ENCODE measurements around the gene ALOX12. TPM values are rescaled to one million over a fixed set of nuclear protein-coding genes. Genes with fewer than 3 reads are reported as not detected.

ALOX12 gene
- total RNA-seq, 2 donors from 2014 or later = not detected

- ATAC-seq (peak; percentile 16 to 57), DNase-seq (ENCODE audit: low spot score in 2 of 2) (peak; percentile 61 to 90)
- H3K36me3 Mint-ChIP-seq = peaks cover 32 to 35% of the 10 kb centered on the region in 2 donors
- no peaks in the 10 kb centered on the region for H3K9me3 Mint-ChIP-seq
- H3K27ac Mint-ChIP-seq = peak overlapping the region; percentile 96 to 97
Observed at GRCh38 chr17:7014995-7015958, 19.4 kb downstream of the ALOX12 start.

DNA sequence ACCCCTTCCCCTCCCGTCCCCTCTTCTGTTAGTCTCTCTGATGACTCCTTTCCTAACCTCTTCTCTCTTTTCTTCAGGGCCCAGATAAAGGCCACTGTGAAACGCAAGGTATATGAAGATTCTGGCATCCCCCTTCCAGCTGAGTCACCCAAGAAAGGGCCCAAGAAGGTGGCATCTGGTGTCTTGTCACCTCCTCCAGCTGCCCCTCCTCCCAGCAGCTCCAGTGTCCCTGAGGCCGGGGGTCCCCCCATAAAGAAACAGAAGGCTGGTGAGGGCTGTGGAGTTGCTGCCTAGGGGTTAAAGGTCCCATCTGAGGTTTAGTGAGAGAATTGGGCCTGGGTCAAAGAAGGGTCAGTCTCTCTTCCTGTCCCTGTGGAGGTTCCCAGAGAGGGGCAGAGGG is 20.6 kb downstream of the ALOX12 start:
- H3K9me3 Mint-ChIP-seq = no peaks in the 10 kb centered on the region
- H3K36me3 Mint-ChIP-seq = peaks cover 32 to 35% of the 10 kb centered on the region in 2 donors
- DNase-seq (ENCODE audit: low spot score in 2 of 2) = no peak
- ATAC-seq = no peak
- peak overlapping the region; percentile 93 to 97 for H3K27ac Mint-ChIP-seq

GRCh38 chr17:7016886-7017826 is 21.3 kb downstream of the ALOX12 start:
- no peaks in the 10 kb centered on the region for H3K9me3 Mint-ChIP-seq
- peaks cover 27 to 28% of the 10 kb centered on the region in 2 donors for H3K36me3 Mint-ChIP-seq
- DNase-seq (ENCODE audit: low spot score in 2 of 2) (no peak), ATAC-seq (no peak)
- H3K27ac Mint-ChIP-seq = peak overlapping the region; percentile 9 to 97

DNA sequence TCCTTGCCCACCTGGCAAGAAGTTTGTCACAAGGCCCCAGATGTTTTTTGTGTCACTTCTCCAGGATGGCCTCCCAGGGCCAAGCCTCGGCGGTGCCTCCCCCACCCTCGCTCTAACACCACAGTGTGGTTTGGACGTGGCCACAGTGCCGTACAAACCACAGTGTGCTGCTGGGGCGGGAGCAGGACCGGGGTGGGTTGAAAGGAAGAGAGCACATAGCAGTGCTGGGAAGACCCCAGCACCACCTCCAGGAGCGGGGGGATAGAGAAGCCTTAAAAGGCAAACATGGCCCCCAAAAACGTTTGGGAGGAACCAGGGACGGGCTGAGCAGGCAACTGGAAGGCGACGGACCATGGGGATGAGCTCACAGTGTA is 22.0 kb downstream of the ALOX12 start:
- H3K9me3 Mint-ChIP-seq = no peaks in the 10 kb centered on the region
- no peak for ATAC-seq
- no peak for DNase-seq (ENCODE audit: low spot score in 2 of 2)
- peaks cover 25% of the 10 kb centered on the region in 2 donors for H3K36me3 Mint-ChIP-seq
- H3K27ac Mint-ChIP-seq = peak overlapping the region; percentile 9 to 49

GRCh38 chr17:7018331-7018964 is 22.6 kb downstream of the ALOX12 start:
- ATAC-seq = no peak
- no peak for DNase-seq (ENCODE audit: low spot score in 2 of 2)
- Mint-ChIP-seq H3K9me3 (no peaks in the 10 kb centered on the region), H3K36me3 (peaks cover 19 to 25% of the 10 kb centered on the region in 2 donors), H3K27ac (no peak overlapping the region)

- Mint-ChIP-seq H3K36me3 (peaks cover 9 to 17% of the 10 kb centered on the region in 2 donors), H3K27ac (peak overlapping the region in 1 of 2 donors; percentile 22), H3K9me3 (no peaks in the 10 kb centered on the region)
- DNase-seq (ENCODE audit: low spot score in 2 of 2) (no peak), ATAC-seq (no peak)
Observed at GRCh38 chr17:7019367-7019766, 23.5 kb downstream of the ALOX12 start.

GRCh38 chr17:7019839-7020519 is 24.1 kb downstream of the ALOX12 start:
- Mint-ChIP-seq H3K36me3 (peaks cover 7 to 15% of the 10 kb centered on the region in 2 donors), H3K27ac (no peak overlapping the region), H3K9me3 (no peaks in the 10 kb centered on the region)
- ATAC-seq = no peak
- no peak for DNase-seq (ENCODE audit: low spot score in 2 of 2)

GRCh38 chr17:7020894-7021664 is 25.2 kb downstream of the ALOX12 start:
- H3K9me3 Mint-ChIP-seq = no peaks in the 10 kb centered on the region
- H3K36me3 Mint-ChIP-seq = peaks cover 7 to 15% of the 10 kb centered on the region in 2 donors
- DNase-seq (ENCODE audit: low spot score in 2 of 2) (no peak), ATAC-seq (no peak)
- H3K27ac Mint-ChIP-seq = peak overlapping the region in 1 of 2 donors; percentile 53

GRCh38 chr17:7021993-7022778 is 26.3 kb downstream of the ALOX12 start:
- H3K27ac Mint-ChIP-seq = peak overlapping the region in 1 of 2 donors; percentile 53
- H3K36me3 Mint-ChIP-seq = peaks cover 7 to 15% of the 10 kb centered on the region in 2 donors
- ATAC-seq (peak; percentile 86), DNase-seq (ENCODE audit: low spot score in 2 of 2) (peak; percentile 85 to 93)
- no peaks in the 10 kb centered on the region for H3K9me3 Mint-ChIP-seq

DNA sequence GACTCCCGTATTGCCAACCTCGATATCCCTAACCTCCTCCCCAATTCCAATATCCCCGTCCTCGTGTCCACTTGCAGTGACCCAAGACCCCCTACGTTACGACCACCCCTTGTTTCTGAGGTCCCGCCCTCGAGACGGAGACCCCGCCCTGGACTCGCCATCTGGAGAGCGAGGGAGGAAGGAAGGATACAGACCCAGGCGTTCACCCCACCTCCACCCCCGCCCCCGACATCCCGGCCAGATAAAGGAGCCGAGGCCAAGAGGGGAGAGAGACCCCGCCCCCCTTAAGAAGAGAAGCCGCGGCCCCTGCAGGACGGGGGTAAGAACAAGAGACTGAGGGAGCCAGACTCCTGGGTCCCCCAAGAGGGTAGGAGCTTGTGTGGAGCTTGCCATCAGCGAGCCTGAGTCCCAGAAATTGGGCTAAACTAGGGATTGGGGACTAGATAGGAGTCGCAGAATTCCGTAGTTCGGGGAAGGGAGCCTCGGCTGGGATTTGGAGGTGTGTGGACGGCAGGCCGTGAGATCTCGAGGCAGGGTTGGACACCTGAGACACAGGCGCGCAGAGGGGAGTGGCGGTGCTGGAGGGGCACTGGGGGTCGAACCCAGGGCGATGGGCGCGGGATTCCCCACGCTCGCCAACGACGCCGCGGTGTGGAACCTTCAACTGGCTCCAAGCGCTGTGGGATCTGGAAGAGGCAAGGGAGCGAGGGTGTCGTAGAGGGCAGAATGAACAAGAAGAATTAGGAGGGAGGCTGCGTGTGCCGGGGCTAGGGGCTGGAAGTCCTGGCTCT is 27.1 kb downstream of the ALOX12 start, which contains the start of gene BCL6B:
BCL6B (plus strand) TSS at position 270 of the 791 bp plus-strand sequence. CDS start 622 bp downstream, outside the sequence.
- Mint-ChIP-seq H3K36me3 (peaks cover under 1 to 8% of the 10 kb centered on the region in 2 donors), H3K9me3 (no peaks in the 10 kb centered on the region), H3K27ac (peak within 1 kb of the TSS; percentile 53 to 77)
- no peak for ATAC-seq
- no peak for DNase-seq (ENCODE audit: low spot score in 2 of 2)

GRCh38 chr17:7023576-7024401 is 27.9 kb downstream of the ALOX12 start:
- peaks cover 1 to 8% of the 10 kb centered on the region in 2 donors for H3K36me3 Mint-ChIP-seq
- peak; percentile 67 to 80 for ATAC-seq
- H3K27ac Mint-ChIP-seq = peak overlapping the region; percentile 53 to 77

DNA sequence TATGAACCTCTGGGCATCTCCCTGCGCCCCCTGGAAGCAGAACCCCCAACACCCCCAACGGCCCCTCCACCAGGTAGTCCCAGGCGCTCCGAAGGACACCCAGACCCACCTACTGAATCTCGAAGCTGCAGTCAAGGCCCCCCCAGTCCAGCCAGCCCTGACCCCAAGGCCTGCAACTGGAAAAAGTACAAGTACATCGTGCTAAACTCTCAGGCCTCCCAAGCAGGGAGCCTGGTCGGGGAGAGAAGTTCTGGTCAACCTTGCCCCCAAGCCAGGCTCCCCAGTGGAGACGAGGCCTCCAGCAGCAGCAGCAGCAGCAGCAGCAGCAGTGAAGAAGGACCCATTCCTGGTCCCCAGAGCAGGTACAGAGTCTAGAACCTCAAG is 28.5 kb downstream of the ALOX12 start:
- no peak overlapping the region for H3K27ac Mint-ChIP-seq
- peaks cover 5 to 6% of the 10 kb centered on the region in 2 donors for H3K9me3 Mint-ChIP-seq
- DNase-seq (ENCODE audit: low spot score in 2 of 2) (no peak), ATAC-seq (no peak)
- H3K36me3 Mint-ChIP-seq = peaks cover 7 to 8% of the 10 kb centered on the region in 2 donors

More at GRCh38 chr17:7023576-7024401, 27.9 kb downstream of the ALOX12 start:
- peak; percentile 87 to 88 for DNase-seq (ENCODE audit: low spot score in 2 of 2)
- peaks cover under 1% of the 10 kb centered on the region in 2 donors for H3K9me3 Mint-ChIP-seq

DNA sequence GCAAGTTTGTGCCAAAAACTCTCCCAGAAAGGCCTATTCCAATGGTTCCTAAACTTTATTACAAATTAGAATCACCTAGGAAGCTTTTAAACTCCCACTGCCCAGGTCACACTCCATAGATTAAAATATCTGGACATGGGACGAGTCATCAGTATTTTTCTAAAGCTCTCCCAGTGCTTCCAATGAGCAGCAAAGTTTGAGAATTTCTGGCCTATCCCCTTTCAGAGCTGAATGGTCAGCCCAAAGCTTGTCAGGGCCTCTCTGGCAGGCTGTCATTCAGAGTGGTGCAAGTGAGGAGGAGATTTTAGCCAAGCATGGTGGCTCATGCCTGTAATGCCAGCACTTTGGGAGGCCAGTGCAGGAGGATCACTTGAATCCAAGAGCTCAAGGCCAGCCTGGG is 29.4 kb downstream of the ALOX12 start:
- H3K36me3 Mint-ChIP-seq = peaks cover 16% of the 10 kb centered on the region in 2 donors
- ATAC-seq = no peak

More for the DNA sequence above, 29.4 kb downstream of the ALOX12 start:
- Mint-ChIP-seq H3K9me3 (peaks cover 12 to 14% of the 10 kb centered on the region in 2 donors), H3K27ac (no peak overlapping the region)
- no peak for DNase-seq (ENCODE audit: low spot score in 2 of 2)

Data from activated naive CD4-positive, alpha-beta T cell treated with anti-CD3 and anti-CD28 coated beads, Interleukin-2, amount 50 U/mL, for 72 hours (primary cell).